HG03565 (cell line): ENCODE results near the gene RNF121.

ENCODE experiments used
- ATAC-seq: cut with Tn5 transposase; IDR thresholded peaks from one replicate; pipeline ENCODE4 v1.9.1; 2021; ENCODE audit warnings: mild to moderate bottlenecking, moderate library complexity; ENCODE audit not compliant: unreplicated experiment

Gene RNF121

DNA sequence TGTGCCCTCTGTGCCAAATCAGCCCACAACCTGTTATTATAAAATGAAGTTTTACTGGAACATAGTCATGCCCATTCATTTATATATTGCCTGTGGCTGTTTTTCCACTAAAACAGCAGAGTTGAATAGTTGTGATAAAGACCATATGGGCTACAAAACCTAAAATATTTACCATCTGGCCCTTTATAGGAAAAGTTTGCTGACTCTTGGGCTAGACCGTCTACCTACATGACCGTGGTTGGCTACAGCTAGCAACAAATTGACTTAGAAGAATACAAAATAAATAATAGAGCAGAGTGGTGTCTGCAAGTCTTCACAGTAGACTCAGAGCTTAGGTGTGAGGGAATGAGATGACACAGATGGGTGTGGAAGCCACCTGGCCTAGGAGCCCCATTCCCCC is 58.7 kb downstream of the RNF121 start:
- ATAC-seq: no peak

DNA sequence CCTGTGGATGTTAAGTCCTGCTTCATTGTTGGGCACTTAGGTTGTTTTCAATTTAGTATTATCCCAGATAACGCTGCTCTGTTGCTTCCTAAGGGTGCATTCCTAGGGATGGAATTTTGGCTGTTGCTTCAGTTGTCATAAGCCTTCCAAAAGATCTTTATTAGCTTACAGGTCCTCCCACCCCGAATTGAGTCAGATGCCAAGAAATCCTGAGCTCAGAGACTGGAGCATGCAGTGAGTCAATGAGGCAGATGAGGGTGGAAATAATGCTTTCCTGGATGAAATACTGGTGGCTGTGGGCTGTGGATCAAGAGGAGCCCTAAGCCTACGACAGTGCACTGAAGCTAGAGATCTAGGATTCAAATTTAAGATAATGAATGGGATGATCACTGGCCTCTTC is 59.2 kb downstream of the RNF121 start:
- no peak for ATAC-seq

DNA sequence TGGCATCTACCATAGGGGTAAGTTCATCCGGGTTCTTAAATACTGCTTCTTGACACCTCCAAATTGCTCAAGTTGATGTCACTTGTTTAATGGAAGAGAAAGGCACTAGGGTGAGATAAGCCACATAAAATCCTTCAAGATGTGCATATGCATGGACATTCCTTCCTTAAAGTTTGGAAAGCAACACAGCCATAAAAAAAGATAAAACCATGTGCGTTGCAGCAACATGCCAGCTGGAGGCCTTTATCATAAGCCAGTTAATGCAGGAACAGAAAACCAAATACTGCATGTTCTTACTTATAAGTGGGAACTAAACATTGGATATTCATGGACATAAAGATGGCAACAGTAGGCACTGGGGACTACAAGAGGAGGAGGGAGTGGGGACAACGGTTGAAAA is 61.9 kb downstream of the RNF121 start:
- no peak for ATAC-seq

DNA sequence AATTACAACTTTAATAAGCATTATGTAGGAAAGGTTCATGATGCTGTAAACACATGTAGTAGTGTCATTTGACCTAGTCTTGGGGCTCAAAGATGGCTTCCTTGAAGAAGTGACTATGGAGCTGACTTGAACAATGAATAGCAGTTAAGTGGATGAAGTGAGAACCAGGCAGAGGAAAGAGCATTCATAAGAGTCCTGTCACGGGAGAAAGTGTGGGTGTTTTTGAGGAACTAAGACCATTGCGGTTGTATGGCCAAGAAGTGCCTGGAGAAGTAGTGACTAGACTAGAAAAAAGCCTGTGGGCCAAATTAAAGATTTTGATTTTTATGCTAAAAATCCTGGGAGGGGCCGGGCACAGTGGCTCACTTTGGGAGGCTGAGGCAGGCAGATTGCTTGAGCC is 62.6 kb downstream of the RNF121 start:
- peak; percentile 57 for ATAC-seq

DNA sequence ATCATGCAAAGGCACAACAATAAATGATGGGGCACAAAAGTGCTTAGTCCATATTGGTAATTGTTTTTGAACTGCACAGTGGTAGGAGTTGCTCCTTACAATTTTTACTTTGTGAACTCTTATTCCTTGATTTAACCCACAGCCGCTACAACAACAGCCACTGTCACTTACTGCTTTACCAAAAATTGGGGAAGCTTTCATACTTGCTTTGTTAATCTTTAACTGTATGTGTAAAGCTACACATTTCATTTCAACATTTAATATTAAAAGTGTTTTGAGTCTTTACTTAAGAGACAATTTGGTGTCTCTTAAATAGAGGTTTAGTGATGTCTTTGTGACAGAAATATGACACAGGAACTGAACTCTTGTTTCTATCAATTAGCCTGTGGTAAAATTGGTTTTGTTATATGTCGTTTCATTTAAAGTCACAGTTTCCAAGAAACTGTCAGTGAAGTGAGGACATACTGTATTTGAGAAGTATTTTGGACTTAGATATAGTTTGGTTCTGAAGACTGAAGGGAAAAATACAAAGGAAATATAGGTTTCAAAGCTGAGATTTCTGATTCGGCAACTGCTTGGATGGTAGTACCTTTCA is 63.4 kb downstream of the RNF121 start:
- no peak for ATAC-seq

DNA sequence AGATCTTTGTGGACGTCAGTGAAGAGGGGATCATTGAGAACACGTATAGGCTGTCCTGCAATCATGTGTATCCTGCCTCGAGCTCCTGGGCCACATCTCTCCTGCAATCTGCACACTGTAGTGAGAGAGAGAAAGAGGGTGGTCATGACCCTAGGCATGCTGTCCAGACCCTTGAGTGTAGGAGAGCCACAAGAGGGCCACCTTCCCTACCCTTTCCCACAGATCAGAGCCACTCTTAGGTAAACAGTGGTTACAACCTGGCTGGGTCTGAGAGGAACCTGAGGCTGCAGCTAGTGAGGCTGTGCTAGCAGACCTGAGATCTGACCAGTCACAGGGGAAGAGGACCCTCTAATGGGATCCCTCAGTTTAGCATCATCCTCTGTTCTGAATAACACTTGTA is 65.9 kb downstream of the RNF121 start:
- ATAC-seq: no peak

DNA sequence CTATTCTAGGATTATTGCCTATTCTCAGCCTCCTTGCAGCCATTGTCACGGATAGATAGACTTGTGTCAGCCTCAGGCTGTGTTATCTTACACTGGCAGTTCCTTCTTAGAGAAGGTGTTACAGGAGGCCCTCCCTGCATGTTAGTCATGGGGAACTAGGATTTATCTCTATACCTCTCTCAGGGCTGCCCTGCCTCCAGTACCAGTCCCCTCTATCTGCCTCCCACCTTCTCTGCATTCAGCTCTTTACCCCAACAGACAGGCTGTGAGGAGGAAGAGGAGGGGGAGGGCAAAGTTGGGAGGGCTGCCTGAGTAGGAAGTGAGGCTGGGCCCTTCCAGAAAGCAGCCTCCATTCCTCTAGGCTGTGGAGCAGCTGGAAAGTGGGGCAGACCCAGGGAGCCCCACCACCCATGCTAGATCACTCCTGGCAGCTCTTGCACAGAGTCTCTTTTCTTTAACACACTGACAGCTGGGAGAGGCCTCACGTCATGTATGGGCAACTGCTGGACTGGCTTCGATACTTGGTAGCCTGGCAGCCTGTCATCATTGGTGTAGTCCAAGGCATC is 67.0 kb downstream of the RNF121 start:
- ATAC-seq: no peak

DNA sequence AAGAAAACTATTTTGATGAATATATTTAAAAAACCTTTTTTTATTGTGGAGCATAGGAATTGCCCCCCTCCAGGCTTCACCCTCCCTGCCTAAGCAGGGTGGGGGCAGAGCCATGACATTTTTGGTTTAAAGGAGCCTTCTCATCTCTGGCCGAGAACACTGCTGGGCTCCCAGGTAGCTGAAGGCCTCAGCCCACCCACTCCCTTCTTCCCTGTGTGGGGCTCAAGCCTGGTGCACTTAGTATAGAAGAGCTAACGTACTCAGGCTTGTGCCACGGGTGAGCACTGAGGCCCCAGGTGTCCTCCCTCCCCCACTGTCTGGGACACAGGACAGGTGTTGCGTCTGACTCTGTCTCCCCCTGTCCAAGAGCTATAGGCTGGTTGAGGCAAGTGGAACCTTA is 67.7 kb downstream of the RNF121 start:
- no peak for ATAC-seq

DNA sequence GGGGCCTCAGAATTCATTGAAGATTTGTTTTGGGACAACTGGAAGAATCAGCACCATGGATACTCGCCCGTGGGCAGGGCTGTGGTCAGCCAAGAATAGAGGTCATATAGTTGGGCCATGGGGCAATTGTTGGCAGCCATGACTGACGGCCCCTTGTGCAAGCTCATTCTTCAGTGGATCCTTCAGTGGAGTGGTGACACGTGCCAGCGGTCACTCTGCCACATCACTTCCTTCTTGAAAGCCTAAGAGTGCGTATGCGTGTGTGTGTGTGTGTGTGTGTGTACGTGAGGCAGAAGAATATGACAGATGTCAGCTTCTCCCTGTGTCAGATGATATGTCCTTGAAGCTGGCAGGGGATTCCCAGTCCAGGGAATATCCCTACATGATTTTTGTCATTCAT is 68.1 kb downstream of the RNF121 start:
- ATAC-seq: no peak

DNA sequence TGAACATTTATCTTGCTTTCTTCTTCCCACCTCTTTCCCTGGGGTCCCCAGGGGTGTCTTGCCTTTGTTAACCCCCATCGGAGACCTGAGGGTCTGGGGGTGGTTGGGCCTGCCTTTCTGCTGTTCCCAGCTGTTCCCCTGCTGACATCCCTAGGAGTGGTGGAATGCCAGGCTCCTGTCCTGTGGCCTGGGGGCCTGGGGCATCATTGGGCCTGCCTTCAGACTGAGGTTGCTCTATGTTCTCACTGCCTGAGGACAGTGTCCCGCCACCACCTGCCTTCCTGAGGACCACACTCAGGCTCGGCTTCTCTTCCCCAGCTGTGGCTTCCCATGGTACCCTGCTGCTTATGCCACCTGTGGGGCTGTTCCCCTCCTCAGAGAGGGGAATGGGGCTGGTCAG is 68.7 kb downstream of the RNF121 start:
- ATAC-seq: no peak

DNA sequence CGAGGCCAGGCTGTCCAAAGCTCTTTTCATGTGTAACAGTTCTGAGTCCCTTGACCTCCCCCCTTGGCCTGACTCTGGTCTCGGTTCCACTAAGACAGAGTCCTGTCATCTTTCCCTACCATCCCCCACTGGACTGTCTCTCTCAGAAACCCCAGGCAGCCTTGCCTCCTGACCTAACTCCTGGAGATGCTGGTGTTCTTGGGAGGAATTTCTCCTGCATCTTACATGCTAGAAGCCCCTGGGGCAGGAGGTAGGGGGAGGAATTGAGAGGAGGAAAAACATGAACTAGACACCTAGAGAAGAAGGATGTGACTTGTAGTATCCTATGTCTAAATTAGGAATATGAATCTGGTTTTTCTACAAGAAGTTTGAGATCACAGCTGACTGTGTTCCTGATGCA is 69.2 kb downstream of the RNF121 start:
- no peak for ATAC-seq

DNA sequence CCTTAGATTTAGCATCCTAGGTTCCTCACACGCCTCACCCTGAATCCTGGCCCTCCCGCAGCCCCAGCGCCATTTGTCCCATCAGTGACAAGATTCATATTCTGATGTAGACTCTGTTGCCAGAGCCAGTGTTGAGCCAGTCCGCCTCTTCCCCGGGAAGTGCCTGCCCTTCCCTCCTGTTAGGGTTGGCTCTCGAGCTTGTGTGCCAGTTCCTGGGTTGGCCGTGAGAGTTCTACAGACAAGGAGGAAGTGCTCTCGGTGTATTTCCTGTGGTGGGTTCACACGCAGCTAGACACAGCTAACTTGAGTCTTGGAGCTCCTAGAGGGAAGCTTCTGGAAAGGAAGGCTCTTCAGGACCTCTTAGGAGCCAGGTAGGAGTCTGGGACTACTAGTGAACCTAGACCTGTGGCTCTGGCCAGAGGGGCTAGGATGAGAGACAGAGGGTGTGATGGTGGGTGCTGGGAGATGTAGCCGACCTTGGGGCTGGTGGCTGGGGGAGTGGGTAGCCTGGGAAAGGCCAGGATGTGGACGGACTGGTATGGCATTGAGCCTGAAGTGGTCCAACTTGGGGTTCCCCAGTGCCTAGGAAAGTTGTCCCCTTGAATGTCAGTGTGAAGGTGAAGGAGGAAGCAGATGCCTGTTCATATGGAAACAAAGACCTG is 69.9 kb downstream of the RNF121 start, which contains the start of gene IL18BP:
Gene IL18BP (plus strand): TSS at position 261 of the 662 bp plus-strand sequence. CDS start 1,076 bp downstream, outside the sequence.
- no peak for ATAC-seq

DNA sequence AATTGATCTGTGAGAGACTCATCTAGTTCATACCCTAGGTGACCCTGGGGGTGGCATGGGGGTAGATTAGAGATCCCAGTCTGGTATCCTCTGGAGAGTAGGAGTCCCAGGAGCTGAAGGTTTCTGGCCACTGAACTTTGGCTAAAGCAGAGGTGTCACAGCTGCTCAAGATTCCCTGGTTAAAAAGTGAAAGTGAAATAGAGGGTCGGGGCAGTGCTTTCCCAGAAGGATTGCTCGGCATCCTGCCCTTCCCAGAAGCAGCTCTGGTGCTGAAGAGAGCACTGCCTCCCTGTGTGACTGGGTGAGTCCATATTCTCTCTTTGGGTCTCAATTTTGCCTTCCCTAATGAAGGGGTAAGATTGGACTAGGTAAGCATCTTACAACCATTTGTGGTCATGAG is 70.5 kb downstream of the RNF121 start:
- no peak for ATAC-seq

DNA sequence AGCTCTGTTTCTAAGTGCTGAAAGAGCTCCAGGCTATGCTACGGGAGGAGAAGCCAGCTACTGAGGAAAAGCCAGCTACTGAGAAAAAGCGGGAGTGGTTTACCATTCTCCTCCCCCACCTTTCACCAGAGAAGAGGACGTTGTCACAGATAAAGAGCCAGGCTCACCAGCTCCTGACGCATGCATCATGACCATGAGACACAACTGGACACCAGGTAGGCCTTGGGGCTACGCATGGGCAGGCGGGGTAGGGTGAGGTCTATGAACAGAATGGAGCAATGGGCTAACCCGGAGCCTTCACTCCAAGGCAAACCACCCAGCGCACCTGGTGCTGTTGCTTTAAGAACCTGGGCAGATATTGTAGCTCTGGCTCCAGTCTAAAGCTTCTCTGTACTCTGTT is 71.0 kb downstream of the RNF121 start:
- no peak for ATAC-seq

DNA sequence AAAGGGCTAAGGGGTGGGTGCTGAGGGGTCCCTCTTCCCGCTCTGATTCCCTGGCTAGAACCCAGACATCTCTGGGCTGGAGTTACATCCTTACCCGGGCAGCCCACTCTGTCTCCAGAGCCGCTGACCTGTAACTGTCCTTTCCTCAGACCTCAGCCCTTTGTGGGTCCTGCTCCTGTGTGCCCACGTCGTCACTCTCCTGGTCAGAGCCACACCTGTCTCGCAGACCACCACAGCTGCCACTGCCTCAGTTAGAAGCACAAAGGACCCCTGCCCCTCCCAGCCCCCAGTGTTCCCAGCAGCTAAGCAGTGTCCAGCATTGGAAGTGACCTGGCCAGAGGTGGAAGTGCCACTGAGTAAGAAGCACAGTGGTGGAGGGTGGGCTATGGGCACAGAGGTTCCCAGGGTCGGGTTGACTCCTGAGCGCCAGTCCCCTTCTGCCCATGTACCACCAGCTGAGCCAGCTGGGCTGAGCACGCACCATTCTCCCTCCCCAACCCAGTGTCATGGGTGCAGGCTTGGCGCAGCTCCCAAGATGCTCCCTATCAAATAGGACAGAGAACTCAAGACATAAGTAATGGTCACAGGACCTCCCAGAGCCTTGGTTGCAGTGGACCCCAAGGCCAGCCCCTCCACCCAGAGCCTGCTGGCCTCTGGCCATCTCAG is 71.5 kb downstream of the RNF121 start:
- ATAC-seq: no peak

DNA sequence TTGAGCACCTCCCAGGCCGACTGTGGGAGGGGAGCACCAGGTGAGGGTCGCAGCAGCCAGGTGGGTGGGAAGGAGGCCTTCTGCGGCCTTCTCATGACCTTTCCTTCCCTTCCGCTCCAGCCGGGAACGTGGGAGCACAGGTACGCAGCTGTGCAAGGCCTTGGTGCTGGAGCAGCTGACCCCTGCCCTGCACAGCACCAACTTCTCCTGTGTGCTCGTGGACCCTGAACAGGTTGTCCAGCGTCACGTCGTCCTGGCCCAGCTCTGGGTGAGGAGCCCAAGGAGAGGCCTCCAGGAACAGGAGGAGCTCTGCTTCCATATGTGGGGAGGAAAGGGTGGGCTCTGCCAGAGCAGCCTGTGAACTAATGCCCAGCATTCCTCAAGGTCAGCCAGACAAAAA is 72.4 kb downstream of the RNF121 start:
- no peak for ATAC-seq

DNA sequence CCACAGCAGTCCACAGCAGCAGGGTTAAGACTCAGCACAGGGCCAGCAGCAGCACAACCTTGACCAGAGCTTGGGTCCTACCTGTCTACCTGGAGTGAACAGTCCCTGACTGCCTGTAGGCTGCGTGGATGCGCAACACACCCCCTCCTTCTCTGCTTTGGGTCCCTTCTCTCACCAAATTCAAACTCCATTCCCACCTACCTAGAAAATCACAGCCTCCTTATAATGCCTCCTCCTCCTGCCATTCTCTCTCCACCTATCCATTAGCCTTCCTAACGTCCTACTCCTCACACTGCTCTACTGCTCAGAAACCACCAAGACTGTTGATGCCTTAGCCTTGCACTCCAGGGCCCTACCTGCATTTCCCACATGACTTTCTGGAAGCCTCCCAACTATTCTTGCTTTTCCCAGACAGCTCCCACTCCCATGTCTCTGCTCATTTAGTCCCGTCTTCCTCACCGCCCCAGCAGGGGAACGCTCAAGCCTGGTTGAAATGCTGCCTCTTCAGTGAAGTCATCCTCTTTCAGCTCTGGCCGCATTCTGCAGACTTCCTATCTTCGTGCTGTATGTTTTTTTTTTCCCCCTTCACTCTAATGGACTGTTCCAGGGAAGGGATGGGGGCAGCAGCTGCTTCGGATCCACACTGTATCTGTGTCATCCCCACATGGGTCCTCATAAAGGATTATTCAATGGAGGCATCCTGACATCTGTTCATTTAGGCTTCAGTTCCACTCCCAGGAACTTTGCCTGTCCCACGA is 73.2 kb downstream of the RNF121 start:
- ATAC-seq: no peak

DNA sequence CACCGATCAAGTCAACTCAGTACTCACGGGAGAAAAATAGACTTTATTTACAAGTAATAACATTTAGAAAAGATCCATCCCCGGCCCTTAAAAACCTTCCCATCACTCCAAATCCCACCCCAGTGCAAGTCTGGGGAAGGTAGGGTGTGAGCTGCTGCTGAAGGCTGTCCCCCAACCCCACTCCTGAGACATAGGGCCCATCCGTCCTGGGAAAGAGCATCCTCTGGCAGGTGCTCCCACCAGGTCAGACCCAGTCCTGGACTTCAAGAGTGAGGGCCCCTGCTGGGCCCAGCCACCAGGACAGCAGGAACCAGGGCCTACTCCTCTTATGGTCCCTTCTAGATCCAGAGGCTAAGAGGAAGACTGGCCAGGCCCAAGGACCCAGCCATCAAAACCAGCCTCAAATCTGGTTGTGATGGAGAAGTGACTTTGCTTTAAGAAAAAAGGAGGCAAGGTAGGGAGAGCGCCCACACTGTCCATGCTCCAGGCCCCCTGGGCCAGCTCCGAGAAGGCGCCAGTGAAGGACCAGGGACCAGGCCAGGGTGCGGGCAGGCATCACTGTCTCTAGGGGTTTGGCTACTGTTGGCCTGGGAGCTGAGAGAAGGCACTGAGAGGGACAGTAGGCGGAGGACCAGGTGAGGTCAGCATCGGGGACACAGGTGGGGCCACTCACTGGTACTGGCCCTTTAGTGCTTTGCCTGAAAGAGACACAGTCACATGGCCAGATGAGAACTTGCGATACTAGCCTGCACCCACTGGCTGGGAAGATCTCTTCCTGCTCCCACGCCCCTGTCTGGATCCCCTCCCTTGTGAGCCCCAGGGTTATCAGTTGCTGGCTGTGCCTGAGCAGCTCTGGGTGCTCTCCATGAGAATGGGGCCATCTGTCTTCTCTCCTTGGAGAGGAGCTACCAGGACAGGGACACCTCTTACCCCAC is 74.3 kb downstream of the RNF121 start:
- no peak for ATAC-seq

DNA sequence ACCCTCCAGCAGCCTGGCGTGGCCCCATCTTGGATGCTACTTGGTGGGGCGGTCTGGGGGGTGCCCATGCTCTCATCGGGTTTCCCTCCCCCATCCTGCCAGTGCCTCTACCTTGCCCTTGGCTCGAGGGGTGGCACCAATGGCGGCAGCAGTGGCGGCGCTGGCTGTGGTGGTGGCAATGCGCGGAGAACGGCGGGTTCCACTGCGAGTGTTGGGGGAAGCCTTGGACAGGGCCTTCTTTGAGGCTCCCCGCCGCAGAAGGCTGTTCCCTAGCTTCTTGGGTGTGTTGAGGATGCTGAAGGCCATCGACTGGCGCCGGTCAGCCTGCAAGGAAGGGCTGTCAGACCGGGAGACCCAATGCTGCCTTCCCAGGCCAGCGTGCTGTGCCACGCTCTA is 74.9 kb downstream of the RNF121 start:
- no peak for ATAC-seq
